SK-N-DZ (cell line): ENCODE data around the gene MAP2K2.

Experiments
- DNase-seq: peaks from one replicate; pipeline ENCODE4 v3.0.0-alpha.2; 2015; ENCODE audit warnings: low spot score

Gene MAP2K2

DNA sequence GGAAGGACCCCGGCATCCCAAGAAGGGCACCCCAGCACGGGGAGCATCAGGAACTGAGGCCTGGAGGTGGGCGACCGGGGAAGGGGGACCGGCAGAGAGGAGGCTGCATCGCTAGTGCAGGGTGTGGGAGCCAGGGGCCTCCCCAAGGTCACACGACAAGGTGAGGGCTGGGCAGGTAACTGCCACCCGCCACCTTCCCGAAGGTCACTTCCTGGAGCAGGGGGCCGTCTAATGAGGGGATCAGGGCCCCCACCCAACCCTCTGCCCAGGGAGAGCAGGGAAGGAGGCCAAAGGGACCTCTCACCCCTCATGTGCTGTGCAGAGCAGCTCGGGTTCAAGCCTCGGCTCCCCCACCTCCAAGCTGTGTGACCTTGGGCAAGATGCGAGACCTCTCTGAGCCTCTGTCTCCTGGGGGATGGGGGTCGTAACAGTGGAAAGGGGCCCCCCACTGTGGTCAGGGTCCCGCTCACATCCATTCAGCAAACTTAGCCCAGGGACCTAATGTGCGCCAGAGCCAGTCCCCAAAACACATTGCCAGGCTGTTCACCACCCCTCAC, 63.2 kb downstream of the MAP2K2 start:
- DNase-seq = no peak

GRCh38 chr19:4059891-4060620, 63.9 kb downstream of the MAP2K2 start:
- no peak for DNase-seq

- DNase-seq = no peak
Measured at GRCh38 chr19:4059453-4059871, 64.5 kb downstream of the MAP2K2 start.

DNA sequence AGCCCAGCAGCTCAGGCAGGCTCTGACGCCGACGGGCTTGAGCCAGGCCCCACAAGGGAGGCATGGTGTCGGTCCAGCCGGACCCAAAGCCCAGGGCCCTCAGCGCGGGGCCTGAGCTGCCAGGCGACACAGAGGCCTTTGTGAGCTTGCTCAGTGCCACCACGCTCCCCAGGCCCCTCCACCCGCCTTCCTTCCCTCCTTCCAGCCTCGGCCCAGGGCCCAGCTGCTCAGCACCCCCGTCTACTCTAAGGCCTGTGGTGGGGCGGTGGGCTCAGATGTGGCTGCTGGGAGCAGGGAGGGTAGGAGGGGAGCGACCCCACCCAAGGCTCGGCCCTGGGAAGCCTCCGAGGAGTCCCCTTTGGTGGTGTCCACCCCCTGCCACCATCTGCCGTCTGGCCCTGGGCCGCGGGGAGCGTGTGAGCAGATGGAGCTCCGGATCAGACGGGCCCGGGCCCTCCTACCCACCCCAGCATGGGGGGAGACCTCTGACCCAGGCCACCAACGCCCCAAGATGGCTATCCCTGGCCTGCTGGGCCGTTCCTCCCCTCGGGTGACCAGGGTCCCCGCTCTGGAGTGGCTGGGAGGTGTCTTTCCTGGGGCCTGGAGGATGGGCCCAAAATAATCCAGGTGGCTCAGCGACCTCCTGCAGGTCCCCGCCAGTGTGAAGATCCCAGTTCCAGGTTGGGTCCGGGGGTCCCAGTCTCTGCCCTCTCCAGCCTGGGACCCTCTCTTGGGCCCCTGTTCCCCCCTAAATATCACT, 65.0 kb downstream of the MAP2K2 start:
- no peak for DNase-seq

GRCh38 chr19:4057931-4058692, 65.8 kb downstream of the MAP2K2 start:
- no peak for DNase-seq

DNA sequence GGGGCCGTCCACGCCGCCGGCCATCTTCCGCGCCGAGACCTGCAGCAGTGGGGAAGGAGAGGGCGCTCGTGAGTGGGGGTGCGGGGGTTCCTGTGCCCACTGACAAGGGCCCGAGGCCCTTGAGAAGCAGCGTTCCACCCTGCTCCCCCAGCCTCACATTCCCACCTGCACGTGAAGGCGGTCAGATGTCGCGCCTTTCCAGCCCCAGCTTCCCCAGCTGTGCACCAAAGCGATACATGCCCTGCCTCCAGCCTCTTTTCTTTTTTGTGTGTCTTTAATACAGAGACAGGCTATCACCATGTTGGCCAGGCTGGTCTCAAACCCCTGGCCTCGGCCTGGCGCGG, 68.7 kb downstream of the MAP2K2 start:
- no peak for DNase-seq

- DNase-seq = no peak
Measured at GRCh38 chr19:4054441-4055208, 69.3 kb downstream of the MAP2K2 start.

DNA sequence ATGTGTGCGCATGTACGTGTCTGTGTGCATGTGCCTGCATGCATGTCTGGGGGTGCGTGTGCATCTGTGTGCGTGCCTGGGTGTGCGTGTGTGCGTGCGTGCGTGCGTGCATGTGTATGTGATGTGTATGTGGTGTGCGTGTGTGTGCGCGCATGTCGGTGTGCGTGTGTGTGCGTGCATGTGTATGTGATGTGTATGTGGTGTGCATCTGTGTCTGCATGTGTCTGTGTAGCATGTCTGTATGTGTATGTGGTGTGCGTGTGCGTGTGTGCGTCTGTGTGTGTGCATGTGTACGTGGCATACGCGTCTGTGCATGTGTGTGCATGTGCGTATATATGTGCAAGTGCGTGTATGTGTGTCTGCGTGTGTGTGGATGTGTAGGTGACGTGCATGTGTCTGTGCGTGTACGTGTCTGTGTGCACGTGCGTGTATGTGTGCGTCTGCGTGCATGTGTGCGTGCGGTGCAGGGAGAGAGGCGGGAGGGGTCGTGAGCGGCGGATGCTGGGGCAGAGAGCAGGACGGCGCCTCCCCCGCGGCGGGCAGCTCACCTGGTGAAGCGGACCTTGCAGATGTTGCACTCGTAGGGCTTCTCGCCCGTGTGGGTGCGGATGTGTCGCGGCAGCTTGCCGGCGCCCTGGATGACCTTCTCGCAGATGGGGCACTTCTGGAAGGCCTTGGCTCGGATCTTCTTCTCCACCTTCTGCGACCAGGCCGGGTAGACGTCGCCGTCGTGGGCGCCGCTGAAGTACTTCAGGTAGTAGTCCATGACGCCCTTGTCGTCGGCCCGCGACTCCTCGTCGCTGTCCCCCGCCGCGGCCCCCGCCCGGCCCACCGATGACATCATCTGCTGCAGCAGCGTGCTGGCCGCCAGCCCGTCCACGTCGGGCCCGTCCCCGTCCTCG, 70.2 kb downstream of the MAP2K2 start:
- DNase-seq = no peak

GRCh38 chr19:4052993-4053422, 70.9 kb downstream of the MAP2K2 start:
- DNase-seq = no peak

GRCh38 chr19:4052114-4052992, 71.6 kb downstream of the MAP2K2 start:
- DNase-seq = no peak

- DNase-seq = no peak
Measured at GRCh38 chr19:4051175-4052101, 72.5 kb downstream of the MAP2K2 start.

GRCh38 chr19:4049432-4049831, 74.5 kb downstream of the MAP2K2 start:
- no peak for DNase-seq

- no peak for DNase-seq
Measured at GRCh38 chr19:4046946-4047683, 76.8 kb downstream of the MAP2K2 start.

DNA sequence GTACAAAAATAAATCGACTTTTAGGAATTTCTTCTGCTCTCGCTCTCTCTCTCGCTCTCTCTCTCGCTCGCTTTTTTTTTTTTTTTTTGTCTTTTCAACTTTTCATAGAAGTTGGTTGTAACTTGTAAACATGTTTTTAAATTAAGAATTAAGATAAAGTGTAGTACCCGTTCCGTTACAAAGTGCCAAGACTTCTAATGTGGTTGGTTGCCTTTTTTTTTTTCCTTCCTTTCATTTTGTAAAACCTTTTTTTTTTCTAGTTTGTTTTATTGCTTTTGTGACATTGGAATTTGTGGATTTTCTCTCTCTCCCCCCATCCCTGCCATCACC, 77.6 kb downstream of the MAP2K2 start:
- DNase-seq = no peak

GRCh38 chr19:4045597-4046361, 78.1 kb downstream of the MAP2K2 start:
- no peak for DNase-seq

DNA sequence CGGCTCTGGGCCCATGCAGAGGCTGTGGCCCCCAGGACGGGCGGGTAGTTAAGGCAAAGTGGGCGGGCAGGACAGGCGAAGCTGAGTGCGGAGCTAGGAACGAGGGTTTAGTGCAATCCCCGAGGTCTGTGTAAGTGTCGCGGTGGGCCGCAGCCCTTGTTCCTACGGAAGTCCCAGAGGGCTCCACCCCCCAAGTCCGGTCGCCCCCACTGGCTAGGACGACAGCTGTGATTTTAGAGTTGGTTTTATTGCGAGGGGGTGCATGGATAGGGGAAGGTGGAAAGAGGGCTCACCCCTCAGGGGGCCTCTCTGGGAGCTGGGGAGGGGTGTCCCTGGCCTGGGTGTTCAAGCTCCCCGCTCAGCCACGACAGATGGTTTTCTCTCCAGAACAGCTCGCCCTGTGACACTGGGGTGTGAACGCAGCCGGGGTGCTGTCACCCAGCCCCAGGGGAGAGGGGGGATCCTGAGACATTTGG, 78.9 kb downstream of the MAP2K2 start:
- DNase-seq = no peak
